ENCODE measurements around the gene ANP32D. TPM values are rescaled to one million over a fixed set of nuclear protein-coding genes. Genes with fewer than 3 reads are reported as not detected.
"Not testable (repeated sequence)": the region's sequence is repeated elsewhere in the genome, so short reads cannot be mapped to it uniquely, and the experiment has no call there.

Gene ANP32D
- 1 to 10 TPM in 1 of 4 donors, not detected in 3; 1.2 TPM for total RNA-seq

DNA sequence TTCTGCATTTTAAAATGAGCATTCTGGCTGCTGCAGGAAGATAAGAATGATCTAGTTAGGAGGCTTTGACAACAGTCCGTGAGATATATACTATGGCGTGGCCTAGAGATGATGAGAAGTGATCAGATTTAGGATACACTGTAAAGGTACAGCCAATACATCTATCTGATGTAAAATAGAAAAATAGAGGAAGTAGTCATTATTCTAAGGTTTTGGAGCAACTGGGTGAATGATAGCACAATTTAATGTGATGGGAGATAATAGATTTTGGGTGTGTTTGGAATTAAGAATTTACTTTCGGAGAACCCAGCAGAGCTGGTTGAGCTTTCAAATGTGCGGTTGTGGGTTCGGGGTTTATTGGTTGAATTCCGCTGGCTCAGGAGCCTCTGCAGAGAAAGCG lies at the start of gene ANP32D:
Gene ANP32D (plus strand): TSS at position 301 of the 400 bp plus-strand sequence. CDS start 106 bp downstream, outside the sequence.
- Histone ChIP-seq H3K36me3 (no peaks in the 10 kb centered on the region), H3K4me3 (no peak within 1 kb of the TSS), H3K27ac (no peak within 1 kb of the TSS), H3K27me3 (no peaks in the 10 kb centered on the region), H3K4me1 (no peaks in the 10 kb centered on the region), H3K9me3 (peaks cover 0 to 46% (median 1%) of the 10 kb centered on the region in 3 donors)
- WGBS, 2 donors (ENCODE audit: low coverage in 1 of 2) = 93 to 98% methylated on average over 5 to 7 of the region's 7 CpGs
- no peak for TF ChIP-seq EP300 (IDR thresholded peaks at IDR 0.05)
- no peak for TF ChIP-seq POLR2AphosphoS5 (IDR thresholded peaks at IDR 0.05)
- TF ChIP-seq POLR2A (IDR thresholded peaks at IDR 0.05) = no peak
- TF ChIP-seq, protein P1, sequence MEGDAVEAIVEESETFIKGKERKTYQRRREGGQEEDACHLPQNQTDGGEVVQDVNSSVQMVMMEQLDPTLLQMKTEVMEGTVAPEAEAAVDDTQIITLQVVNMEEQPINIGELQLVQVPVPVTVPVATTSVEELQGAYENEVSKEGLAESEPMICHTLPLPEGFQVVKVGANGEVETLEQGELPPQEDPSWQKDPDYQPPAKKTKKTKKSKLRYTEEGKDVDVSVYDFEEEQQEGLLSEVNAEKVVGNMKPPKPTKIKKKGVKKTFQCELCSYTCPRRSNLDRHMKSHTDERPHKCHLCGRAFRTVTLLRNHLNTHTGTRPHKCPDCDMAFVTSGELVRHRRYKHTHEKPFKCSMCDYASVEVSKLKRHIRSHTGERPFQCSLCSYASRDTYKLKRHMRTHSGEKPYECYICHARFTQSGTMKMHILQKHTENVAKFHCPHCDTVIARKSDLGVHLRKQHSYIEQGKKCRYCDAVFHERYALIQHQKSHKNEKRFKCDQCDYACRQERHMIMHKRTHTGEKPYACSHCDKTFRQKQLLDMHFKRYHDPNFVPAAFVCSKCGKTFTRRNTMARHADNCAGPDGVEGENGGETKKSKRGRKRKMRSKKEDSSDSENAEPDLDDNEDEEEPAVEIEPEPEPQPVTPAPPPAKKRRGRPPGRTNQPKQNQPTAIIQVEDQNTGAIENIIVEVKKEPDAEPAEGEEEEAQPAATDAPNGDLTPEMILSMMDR (IDR thresholded peaks at IDR 0.05) = no peak
- ATAC-seq = no peak

DNA sequence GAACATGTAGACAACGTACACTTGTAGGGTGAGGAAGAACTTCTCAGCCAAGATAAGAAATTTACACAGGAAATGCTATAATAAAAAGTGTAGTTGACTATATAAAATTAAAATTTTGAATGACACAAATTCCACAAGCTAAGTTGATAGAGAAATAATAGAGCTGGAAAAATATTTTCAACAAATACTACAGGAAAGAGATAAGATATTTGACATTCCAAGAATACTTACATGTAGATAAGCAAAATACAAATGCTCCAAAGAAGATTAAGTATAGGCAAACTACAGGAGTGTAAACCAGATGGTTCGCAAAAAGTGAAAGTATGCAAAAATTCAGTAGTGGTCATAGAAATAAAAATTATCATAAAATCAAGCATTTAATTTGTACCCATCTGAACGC lies 49.2 kb upstream of the ANP32D start:
- no peaks in the 10 kb centered on the region for H3K9me3 ChIP-seq
- no peaks in the 10 kb centered on the region for H3K27me3 ChIP-seq
- no peak overlapping the region for H3K4me3 ChIP-seq
- H3K27ac ChIP-seq = no peak overlapping the region
- TF ChIP-seq POLR2AphosphoS5 (IDR thresholded peaks at IDR 0.05) (no peak), POLR2A (IDR thresholded peaks at IDR 0.05) (no peak), EP300 (IDR thresholded peaks at IDR 0.05) (no peak)
- TF ChIP-seq, protein P1 (IDR thresholded peaks at IDR 0.05) = no peak
- ATAC-seq = no peak
- 55 to 67% methylated on average over 3 of the region's 3 CpGs for WGBS, 2 donors (ENCODE audit: low coverage in 1 of 2)
- no peaks in the 10 kb centered on the region for H3K36me3 ChIP-seq
- H3K4me1 ChIP-seq = no peaks in the 10 kb centered on the region

DNA sequence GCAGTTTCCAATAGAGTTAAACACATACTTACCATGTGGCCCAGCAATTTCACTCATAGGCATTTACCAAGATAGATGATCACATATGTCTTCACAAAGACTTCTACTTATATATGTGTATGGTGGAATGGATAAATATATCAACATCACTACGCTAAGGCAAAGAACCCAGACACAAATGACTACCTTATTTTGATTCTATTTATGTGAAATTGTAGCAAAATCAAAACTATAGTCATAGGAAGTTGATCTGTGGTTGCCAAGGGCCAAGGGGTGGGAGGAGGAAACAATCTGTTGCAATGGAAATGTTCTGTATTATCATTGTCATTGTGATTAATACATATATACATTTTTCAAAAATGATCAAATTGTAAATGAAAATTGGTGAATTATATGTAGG lies 47.7 kb upstream of the ANP32D start:
- no peak overlapping the region for H3K27ac ChIP-seq
- TF ChIP-seq POLR2AphosphoS5 (IDR thresholded peaks at IDR 0.05) (no peak), POLR2A (IDR thresholded peaks at IDR 0.05) (no peak)
- no peaks in the 10 kb centered on the region for H3K4me1 ChIP-seq
- no peak for ATAC-seq
- no peaks in the 10 kb centered on the region for H3K27me3 ChIP-seq
- 95% methylated on average over 1 of the region's 1 CpG; no CpG with 5 or more reads in 1 of the 2 donors for WGBS, 2 donors (ENCODE audit: low coverage in 1 of 2)
- H3K36me3 ChIP-seq = no peaks in the 10 kb centered on the region
- H3K4me3 ChIP-seq = no peak overlapping the region
- H3K9me3 ChIP-seq = no peaks in the 10 kb centered on the region

DNA sequence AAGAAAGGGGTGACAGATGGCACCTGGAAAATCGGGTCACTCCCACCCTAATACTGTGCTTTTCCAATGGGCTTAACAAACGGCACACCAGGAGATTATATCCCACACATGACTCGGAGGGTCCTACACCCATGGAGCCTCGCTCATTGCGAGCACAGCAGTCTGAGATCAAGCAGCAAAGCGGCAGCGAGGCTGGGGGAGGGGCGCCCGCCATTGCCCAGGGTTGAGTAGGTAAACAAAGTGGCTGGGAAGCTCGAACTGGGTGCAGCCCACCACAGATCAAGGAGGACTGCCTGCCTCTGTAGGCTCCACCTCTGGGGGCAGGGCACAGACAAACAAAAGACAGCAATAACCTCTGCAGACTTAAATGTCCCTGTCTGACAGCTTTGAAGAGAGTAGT lies 38.3 kb upstream of the ANP32D start:
- H3K27me3 ChIP-seq, H3K27ac ChIP-seq, H3K4me3 ChIP-seq, H3K4me1 ChIP-seq, H3K36me3 ChIP-seq, ATAC-seq: not testable (repeated sequence)
- no CpG with 5 or more reads among the region's 10 CpGs for WGBS, 2 donors (ENCODE audit: low coverage in 1 of 2)
- H3K9me3 ChIP-seq = peaks cover 0 to 26% (median 0%) of the 10 kb centered on the region in 3 donors

GRCh38 chr12:48441069-48441468 lies 31.3 kb upstream of the ANP32D start:
- Histone ChIP-seq H3K27ac (no peak overlapping the region), H3K27me3 (no peaks in the 10 kb centered on the region), H3K4me3 (no peak overlapping the region), H3K4me1 (no peaks in the 10 kb centered on the region), H3K36me3 (no peaks in the 10 kb centered on the region), H3K9me3 (peaks cover 0 to 6% (median 0%) of the 10 kb centered on the region in 3 donors)
- no peak for ATAC-seq
- 49 to 55% methylated on average over 4 to 7 of the region's 7 CpGs for WGBS, 2 donors (ENCODE audit: low coverage in 1 of 2)
- TF ChIP-seq EP300 (IDR thresholded peaks at IDR 0.05) = no peak
- TF ChIP-seq, protein P1 (IDR thresholded peaks at IDR 0.05) = no peak
- no peak for TF ChIP-seq POLR2A (IDR thresholded peaks at IDR 0.05)
- no peak for TF ChIP-seq POLR2AphosphoS5 (IDR thresholded peaks at IDR 0.05)

GRCh38 chr12:48442179-48442847 lies 30.0 kb upstream of the ANP32D start:
- Histone ChIP-seq H3K27ac (no peak overlapping the region), H3K4me1 (no peaks in the 10 kb centered on the region), H3K36me3 (no peaks in the 10 kb centered on the region), H3K9me3 (peaks cover 0 to 2% (median 0%) of the 10 kb centered on the region in 3 donors), H3K27me3 (no peaks in the 10 kb centered on the region), H3K4me3 (no peak overlapping the region)
- 86 to 88% methylated on average over 2 to 3 of the region's 3 CpGs for WGBS, 2 donors (ENCODE audit: low coverage in 1 of 2)
- no peak for ATAC-seq
- TF ChIP-seq POLR2AphosphoS5 (IDR thresholded peaks at IDR 0.05) = no peak
- TF ChIP-seq, protein P1 (IDR thresholded peaks at IDR 0.05) = no peak
- TF ChIP-seq EP300 (IDR thresholded peaks at IDR 0.05) = no peak
- TF ChIP-seq POLR2A (IDR thresholded peaks at IDR 0.05) = no peak

All from gastroesophageal sphincter (tissue), 4 donors.